ENCODE results near the gene SYT6.
A peak's percentile ranks its signal among the peaks of the same experiment; 100 is the strongest.

SYT6 gene

DNA sequence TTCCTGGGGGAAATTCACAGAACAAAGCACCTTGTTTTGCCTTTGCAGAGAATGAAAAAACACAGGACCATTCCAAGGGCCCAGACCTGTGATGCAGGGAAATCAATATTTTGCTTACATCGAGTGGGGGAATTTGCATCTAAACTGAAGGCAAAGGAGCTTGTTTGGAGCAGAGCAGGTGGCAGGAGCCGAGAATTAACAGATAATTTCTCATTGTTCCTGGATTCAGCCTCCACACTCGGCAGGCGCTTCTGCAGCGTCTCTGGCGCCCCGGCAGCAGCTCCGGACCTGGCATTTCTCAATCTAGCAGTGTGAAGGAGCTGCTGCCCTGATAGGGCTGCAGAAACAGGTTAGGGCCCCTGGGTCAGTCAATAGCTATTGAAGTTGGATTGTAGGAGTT lies 2.0 kb upstream of the SYT6 start:
- H3K4me1 ChIP-seq (ENCODE audit: control insufficient read depth in 5 of 5, insufficient read depth in 5 of 5, low read length in 5 of 5), result peaks cover 0 to 31% (median 21%) of the 10 kb centered on the region in 5 donors
- peaks cover 42 to 63% (median 56%) of the 10 kb centered on the region in 5 donors for H3K27me3 ChIP-seq (ENCODE audit: control insufficient read depth in 5 of 5, insufficient read depth in 4 of 5, low read length in 5 of 5)
- no peaks in the 10 kb centered on the region for H3K36me3 ChIP-seq (ENCODE audit: control insufficient read depth in 5 of 5, insufficient read depth in 5 of 5, low read length in 5 of 5)
- H3K27ac ChIP-seq (ENCODE audit: low read depth, low read length), result no peak overlapping the region
- H3K9me3 ChIP-seq (ENCODE audit: control insufficient read depth in 5 of 5, low read length in 5 of 5), result no peaks in the 10 kb centered on the region
- H3K4me3 ChIP-seq (ENCODE audit: low read depth in 1 of 5, low read length in 5 of 5), result no peak overlapping the region
- no peak overlapping the region for H3K9ac ChIP-seq (ENCODE audit: low read length in 5 of 5)

DNA sequence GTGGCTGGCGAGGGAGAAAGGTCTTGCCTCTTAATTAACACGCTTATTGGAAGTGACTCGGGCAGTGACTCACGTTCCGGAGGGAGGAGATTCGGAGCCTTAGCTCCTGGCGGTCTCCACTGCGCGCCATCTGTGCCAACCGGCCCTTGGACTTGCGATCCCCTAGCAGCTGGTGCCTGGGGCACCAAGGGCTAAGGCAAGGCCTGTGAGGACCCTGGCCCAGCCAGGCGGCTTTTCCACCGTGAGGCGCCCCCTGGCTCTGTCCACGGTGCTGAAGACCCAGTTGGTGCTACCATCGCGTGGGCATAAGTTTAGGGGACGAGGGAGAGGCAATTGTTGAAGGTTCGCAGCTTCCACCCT lies 1.3 kb upstream of the SYT6 start:
- H3K27ac ChIP-seq (ENCODE audit: low read depth, low read length), result no peak overlapping the region

DNA sequence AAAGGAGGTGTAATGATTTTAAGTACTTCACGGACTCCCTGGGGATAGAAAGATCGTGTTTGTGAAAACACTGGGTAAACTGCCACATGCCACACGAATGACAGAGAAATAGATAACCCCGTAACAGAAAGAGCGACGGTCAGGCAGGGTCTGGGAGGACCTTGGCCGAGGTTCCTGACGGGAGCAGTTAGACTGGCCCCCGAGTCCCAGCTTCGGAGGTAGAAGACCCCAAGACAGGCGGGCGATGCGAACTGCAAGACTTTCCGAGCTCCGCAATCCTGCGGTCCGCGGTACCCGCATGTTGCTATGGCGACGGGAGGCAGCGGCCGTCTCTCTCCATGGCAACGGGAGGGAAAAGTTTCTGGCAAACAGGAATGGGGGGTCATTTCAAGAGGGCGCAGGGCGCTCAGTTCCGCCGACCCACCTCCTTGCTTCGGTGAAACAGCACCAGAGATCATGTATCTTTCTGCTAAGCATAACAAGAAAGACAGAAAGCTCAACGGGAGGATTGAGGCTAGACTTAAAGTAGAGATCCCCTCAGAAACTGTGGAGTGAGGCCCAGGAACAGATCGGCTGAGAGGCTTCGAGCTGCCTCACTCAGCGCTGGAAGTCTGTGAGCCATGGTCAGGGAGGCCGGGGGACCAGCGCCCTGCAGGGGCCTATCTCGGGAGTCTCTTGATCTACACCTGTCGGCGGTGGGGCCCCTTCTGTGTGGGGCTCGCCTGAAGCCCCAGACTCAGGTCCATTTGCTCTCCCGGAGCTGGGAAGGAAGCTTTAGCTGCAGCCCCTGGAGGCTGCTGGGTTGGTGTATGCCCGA lies 685 bp upstream of the SYT6 start:
- Histone ChIP-seq H3K9ac (ENCODE audit: low read length in 5 of 5) (no peak overlapping the region), H3K4me3 (ENCODE audit: low read depth in 1 of 5, low read length in 5 of 5) (peak overlapping the region in 2 of 5 donors; percentile 27 to 62), H3K36me3 (ENCODE audit: control insufficient read depth in 5 of 5, insufficient read depth in 5 of 5, low read length in 5 of 5) (no peaks in the 10 kb centered on the region), H3K27me3 (ENCODE audit: control insufficient read depth in 5 of 5, insufficient read depth in 4 of 5, low read length in 5 of 5) (peaks cover 44 to 73% (median 63%) of the 10 kb centered on the region in 5 donors), H3K9me3 (ENCODE audit: control insufficient read depth in 5 of 5, low read length in 5 of 5) (no peaks in the 10 kb centered on the region), H3K27ac (ENCODE audit: low read depth, low read length) (no peak overlapping the region), H3K4me1 (ENCODE audit: control insufficient read depth in 5 of 5, insufficient read depth in 5 of 5, low read length in 5 of 5) (peaks cover 0 to 31% (median 21%) of the 10 kb centered on the region in 5 donors)

More for the DNA sequence above, 1.3 kb upstream of the SYT6 start:
- Histone ChIP-seq H3K9me3 (ENCODE audit: control insufficient read depth in 5 of 5, low read length in 5 of 5) (no peaks in the 10 kb centered on the region), H3K4me1 (ENCODE audit: control insufficient read depth in 5 of 5, insufficient read depth in 5 of 5, low read length in 5 of 5) (peaks cover 0 to 31% (median 21%) of the 10 kb centered on the region in 5 donors), H3K4me3 (ENCODE audit: low read depth in 1 of 5, low read length in 5 of 5) (no peak overlapping the region), H3K36me3 (ENCODE audit: control insufficient read depth in 5 of 5, insufficient read depth in 5 of 5, low read length in 5 of 5) (no peaks in the 10 kb centered on the region), H3K27me3 (ENCODE audit: control insufficient read depth in 5 of 5, insufficient read depth in 4 of 5, low read length in 5 of 5) (peaks cover 44 to 69% (median 57%) of the 10 kb centered on the region in 5 donors), H3K9ac (ENCODE audit: low read length in 5 of 5) (no peak overlapping the region)

DNA sequence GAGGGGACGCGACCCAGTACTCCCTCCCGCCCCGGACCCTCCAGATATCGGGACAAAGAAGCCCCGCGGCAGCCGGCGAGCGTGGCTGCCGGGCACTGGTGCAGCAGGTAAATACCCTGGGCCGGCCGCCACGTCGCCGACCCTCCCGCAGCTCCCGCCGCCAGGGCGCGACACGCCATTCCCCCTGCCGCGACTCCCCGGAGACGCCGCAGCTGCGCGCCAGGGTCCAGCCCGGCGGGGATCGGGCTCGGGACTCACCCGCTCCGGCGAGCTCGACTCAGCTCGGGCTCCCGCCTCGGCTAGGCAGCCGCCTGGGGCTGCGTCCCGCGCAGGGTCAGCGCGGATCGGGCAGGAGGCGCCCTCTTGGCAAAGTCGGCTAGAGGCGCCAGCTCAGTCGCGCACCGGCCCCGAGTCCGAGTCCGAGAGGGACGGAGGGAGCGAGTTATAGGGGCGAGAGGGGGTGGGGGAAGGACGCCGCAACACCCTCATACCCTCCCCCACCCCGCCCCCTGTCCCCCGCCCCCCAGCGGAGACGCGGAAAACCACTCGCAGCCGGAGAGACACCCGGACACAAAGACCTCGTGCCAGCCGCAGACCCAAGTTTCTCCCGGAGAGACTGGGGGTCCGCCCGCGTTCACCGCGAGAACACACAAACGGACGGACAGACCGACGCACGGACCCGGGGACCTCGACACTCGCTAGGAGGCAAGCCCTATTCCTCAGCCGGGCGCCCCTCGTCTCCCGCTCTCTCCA lies 985 bp downstream of the SYT6 start:
- peaks cover 0 to 31% (median 21%) of the 10 kb centered on the region in 5 donors for H3K4me1 ChIP-seq (ENCODE audit: control insufficient read depth in 5 of 5, insufficient read depth in 5 of 5, low read length in 5 of 5)
- H3K27me3 ChIP-seq (ENCODE audit: control insufficient read depth in 5 of 5, insufficient read depth in 4 of 5, low read length in 5 of 5), result peaks cover 44 to 75% (median 64%) of the 10 kb centered on the region in 5 donors
- H3K4me3 ChIP-seq (ENCODE audit: low read depth in 1 of 5, low read length in 5 of 5), result peak overlapping the region in 4 of 5 donors; percentile 22 to 62 (median 45)
- no peak overlapping the region for H3K27ac ChIP-seq (ENCODE audit: low read depth, low read length)
- H3K36me3 ChIP-seq (ENCODE audit: control insufficient read depth in 5 of 5, insufficient read depth in 5 of 5, low read length in 5 of 5), result no peaks in the 10 kb centered on the region
- H3K9ac ChIP-seq (ENCODE audit: low read length in 5 of 5), result no peak overlapping the region
- no peaks in the 10 kb centered on the region for H3K9me3 ChIP-seq (ENCODE audit: control insufficient read depth in 5 of 5, low read length in 5 of 5)

DNA sequence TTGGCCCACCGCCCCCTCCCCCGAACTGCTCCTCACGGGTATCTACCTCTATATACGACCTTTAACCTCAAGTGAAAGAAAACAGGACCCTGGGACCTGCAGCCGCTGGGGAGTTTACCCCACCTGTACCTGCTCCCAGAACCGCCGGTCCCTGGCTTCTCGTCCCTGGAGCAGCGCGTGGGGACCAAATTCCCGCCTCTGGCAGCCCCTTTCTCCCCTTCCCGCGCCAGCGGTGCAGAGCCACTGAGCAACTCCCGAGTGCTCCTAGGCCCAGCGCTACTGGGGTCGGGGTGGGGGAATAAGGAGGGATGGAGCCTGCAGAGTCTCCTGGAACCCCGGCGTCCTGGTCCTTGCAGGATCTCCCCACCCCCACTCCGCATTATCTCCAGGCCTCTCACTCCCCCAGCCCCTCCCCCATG lies 1.6 kb downstream of the SYT6 start:
- Histone ChIP-seq H3K27ac (ENCODE audit: low read depth, low read length) (no peak overlapping the region), H3K4me3 (ENCODE audit: low read depth in 1 of 5, low read length in 5 of 5) (peak overlapping the region in 3 of 5 donors; percentile 42 to 62 (median 48)), H3K9ac (ENCODE audit: low read length in 5 of 5) (no peak overlapping the region), H3K36me3 (ENCODE audit: control insufficient read depth in 5 of 5, insufficient read depth in 5 of 5, low read length in 5 of 5) (no peaks in the 10 kb centered on the region), H3K9me3 (ENCODE audit: control insufficient read depth in 5 of 5, low read length in 5 of 5) (no peaks in the 10 kb centered on the region), H3K27me3 (ENCODE audit: control insufficient read depth in 5 of 5, insufficient read depth in 4 of 5, low read length in 5 of 5) (peaks cover 44 to 77% (median 64%) of the 10 kb centered on the region in 5 donors), H3K4me1 (ENCODE audit: control insufficient read depth in 5 of 5, insufficient read depth in 5 of 5, low read length in 5 of 5) (peaks cover 0 to 31% (median 21%) of the 10 kb centered on the region in 5 donors)

DNA sequence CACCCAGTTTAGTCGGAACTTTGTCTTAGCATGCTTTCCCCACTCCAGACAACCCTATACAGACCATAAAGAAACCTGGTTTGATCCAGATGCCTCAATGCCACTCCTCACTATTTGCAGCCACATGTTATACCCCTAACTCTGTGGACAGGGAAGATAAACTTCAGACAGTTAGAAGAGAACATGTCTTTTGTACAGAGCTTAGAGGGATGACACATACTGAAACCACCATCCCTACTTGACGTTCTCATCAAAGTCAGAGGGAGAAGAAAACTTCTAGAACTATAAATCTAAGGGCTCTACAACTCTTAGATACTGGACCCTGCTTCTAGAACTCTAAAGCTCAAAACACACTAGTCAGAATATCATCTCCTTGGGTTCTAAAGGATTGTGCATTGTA lies 3.7 kb downstream of the SYT6 start:
- Histone ChIP-seq H3K27ac (ENCODE audit: low read depth, low read length) (no peak overlapping the region), H3K36me3 (ENCODE audit: control insufficient read depth in 5 of 5, insufficient read depth in 5 of 5, low read length in 5 of 5) (no peaks in the 10 kb centered on the region), H3K4me3 (ENCODE audit: low read depth in 1 of 5, low read length in 5 of 5) (no peak overlapping the region), H3K9me3 (ENCODE audit: control insufficient read depth in 5 of 5, low read length in 5 of 5) (no peaks in the 10 kb centered on the region), H3K27me3 (ENCODE audit: control insufficient read depth in 5 of 5, insufficient read depth in 4 of 5, low read length in 5 of 5) (peaks cover 27 to 57% (median 46%) of the 10 kb centered on the region in 5 donors), H3K4me1 (ENCODE audit: control insufficient read depth in 5 of 5, insufficient read depth in 5 of 5, low read length in 5 of 5) (peaks cover 0 to 30% (median 21%) of the 10 kb centered on the region in 5 donors), H3K9ac (ENCODE audit: low read length in 5 of 5) (no peak overlapping the region)

DNA sequence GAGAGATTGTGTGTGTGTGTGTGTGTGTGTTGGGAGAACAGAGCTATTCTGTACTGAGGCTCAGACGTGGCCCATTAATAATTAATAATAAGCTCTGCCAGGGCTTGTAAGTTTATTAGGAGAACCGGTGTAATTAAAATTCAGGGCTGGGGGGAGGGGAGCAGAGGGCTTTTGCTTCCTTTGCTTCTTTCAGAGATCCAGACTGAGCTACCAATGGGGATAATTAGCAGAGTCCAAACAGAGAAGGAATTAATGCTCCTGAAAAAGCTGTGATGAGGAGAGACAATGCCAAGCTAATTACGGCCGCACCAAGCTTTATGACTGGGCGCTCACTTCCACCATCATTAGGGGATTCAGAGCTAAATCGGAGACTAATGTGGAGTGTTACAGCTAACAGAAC lies 4.5 kb downstream of the SYT6 start:
- Histone ChIP-seq H3K4me3 (ENCODE audit: low read depth in 1 of 5, low read length in 5 of 5) (no peak overlapping the region), H3K9ac (ENCODE audit: low read length in 5 of 5) (no peak overlapping the region), H3K27me3 (ENCODE audit: control insufficient read depth in 5 of 5, insufficient read depth in 4 of 5, low read length in 5 of 5) (peaks cover 19 to 49% (median 38%) of the 10 kb centered on the region in 5 donors), H3K36me3 (ENCODE audit: control insufficient read depth in 5 of 5, insufficient read depth in 5 of 5, low read length in 5 of 5) (no peaks in the 10 kb centered on the region), H3K27ac (ENCODE audit: low read depth, low read length) (no peak overlapping the region), H3K9me3 (ENCODE audit: control insufficient read depth in 5 of 5, low read length in 5 of 5) (no peaks in the 10 kb centered on the region), H3K4me1 (ENCODE audit: control insufficient read depth in 5 of 5, insufficient read depth in 5 of 5, low read length in 5 of 5) (peaks cover 0 to 22% (median 21%) of the 10 kb centered on the region in 5 donors)

DNA sequence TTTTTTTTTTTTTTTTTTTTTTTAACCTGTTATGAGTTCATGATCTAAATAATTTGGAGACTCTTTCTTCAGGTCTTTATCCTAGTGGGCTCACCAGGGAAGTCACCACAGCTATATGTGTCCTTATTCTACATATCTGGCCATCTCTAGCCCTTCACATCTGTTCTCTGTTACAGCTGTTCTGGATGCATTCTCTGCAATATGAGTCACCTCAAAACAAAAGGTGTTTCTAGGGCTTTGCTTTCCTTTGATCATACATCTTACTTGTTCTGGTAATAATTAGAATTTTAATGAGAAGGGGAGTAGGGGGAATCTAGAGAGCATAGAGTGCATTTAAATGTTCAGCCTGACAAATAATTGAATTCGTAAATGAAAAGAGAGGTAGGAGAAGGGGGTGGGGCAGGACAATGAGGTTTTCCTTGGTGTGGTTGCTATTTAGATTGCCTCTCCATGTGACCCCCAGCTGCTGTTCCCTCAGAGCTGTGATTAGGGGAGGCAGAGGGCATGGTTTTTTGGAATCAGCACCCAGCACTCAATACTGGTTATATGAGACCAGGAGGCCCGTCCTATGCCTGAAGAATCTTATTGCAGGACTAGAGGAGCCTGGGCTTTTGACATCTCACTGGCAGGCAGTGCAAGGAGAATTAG lies 8.0 kb downstream of the SYT6 start:
- peaks cover under 1 to 20% (median 5%) of the 10 kb centered on the region in 5 donors for H3K27me3 ChIP-seq (ENCODE audit: control insufficient read depth in 5 of 5, insufficient read depth in 4 of 5, low read length in 5 of 5)
- H3K36me3 ChIP-seq (ENCODE audit: control insufficient read depth in 5 of 5, insufficient read depth in 5 of 5, low read length in 5 of 5), result no peaks in the 10 kb centered on the region
- no peak overlapping the region for H3K27ac ChIP-seq (ENCODE audit: low read depth, low read length)
- H3K9me3 ChIP-seq (ENCODE audit: control insufficient read depth in 5 of 5, low read length in 5 of 5), result no peaks in the 10 kb centered on the region
- H3K9ac ChIP-seq (ENCODE audit: low read length in 5 of 5), result no peak overlapping the region
- no peaks in the 10 kb centered on the region for H3K4me1 ChIP-seq (ENCODE audit: control insufficient read depth in 5 of 5, insufficient read depth in 5 of 5, low read length in 5 of 5)
- no peak overlapping the region for H3K4me3 ChIP-seq (ENCODE audit: low read depth in 1 of 5, low read length in 5 of 5)

DNA sequence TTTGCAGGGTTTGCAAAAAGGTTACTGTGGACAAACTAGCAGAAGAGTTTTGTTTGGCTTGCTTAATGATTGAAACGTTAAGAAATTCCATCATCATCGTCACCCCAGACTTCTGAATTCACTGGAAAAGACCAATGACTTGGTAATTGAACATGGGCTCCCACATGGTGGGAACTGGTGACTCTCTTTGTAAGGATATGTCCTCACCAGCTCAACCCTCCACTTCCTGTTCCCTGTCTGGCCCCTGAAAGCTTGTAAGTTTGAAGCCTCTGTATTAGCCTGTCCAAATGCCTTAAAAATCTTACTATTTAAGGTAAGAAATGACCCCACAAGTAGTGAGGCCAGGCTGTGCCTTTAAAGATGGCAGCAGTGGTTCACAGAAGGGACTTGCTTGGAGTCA lies 9.7 kb downstream of the SYT6 start:
- Histone ChIP-seq H3K9ac (ENCODE audit: low read length in 5 of 5) (no peak overlapping the region), H3K4me1 (ENCODE audit: control insufficient read depth in 5 of 5, insufficient read depth in 5 of 5, low read length in 5 of 5) (no peaks in the 10 kb centered on the region), H3K4me3 (ENCODE audit: low read depth in 1 of 5, low read length in 5 of 5) (no peak overlapping the region), H3K36me3 (ENCODE audit: control insufficient read depth in 5 of 5, insufficient read depth in 5 of 5, low read length in 5 of 5) (no peaks in the 10 kb centered on the region), H3K27me3 (ENCODE audit: control insufficient read depth in 5 of 5, insufficient read depth in 4 of 5, low read length in 5 of 5) (peaks cover 0 to 11% (median 4%) of the 10 kb centered on the region in 5 donors), H3K9me3 (ENCODE audit: control insufficient read depth in 5 of 5, low read length in 5 of 5) (no peaks in the 10 kb centered on the region), H3K27ac (ENCODE audit: low read depth, low read length) (no peak overlapping the region)

Data from subcutaneous abdominal adipose tissue (tissue), 5 donors.